Natural killer cell (primary cell): ENCODE results near the gene EEF1A2. TPM values are rescaled to one million over a fixed set of nuclear protein-coding genes. Genes with fewer than 3 reads are reported as not detected.

ENCODE experiments used
- ATAC-seq, 3 donors: fragments of 150-1000 bp in 2 of 3; fragments of 200-7000 bp in 1 of 3; cut with Tn5 transposase; 1 replicate in 1 of 3; 2 replicates in 2 of 3; pipeline ENCODE4 v1.10.0; 2021; ENCODE audit warnings: mild to moderate bottlenecking in 2 of 3, moderate library complexity in 2 of 3
- DNase-seq, 2 donors: peaks; one replicate each; pipeline versions ENCODE4 v3.0.0 to v3.0.0-alpha.2; 2013 to 2021; ENCODE audit warnings: mixed read lengths in 1 of 2
- H3K27ac ChIP-seq: one replicate; pipeline ENCODE4 v1.5.1; 2013; ENCODE audit warnings: mild to moderate bottlenecking, low read length
- H3K27me3 ChIP-seq: one replicate; pipeline ENCODE4 v1.6.1; 2013; ENCODE audit warnings: low read length; ENCODE audit not compliant: control insufficient read depth, insufficient read depth
- H3K36me3 ChIP-seq: one replicate; pipeline ENCODE4 v1.6.1; 2013; ENCODE audit warnings: low read length; ENCODE audit not compliant: control insufficient read depth, insufficient read depth
- H3K4me1 ChIP-seq: one replicate; pipeline ENCODE4 v1.6.1; 2013; ENCODE audit warnings: low read length; ENCODE audit not compliant: control insufficient read depth, insufficient read depth
- H3K4me3 ChIP-seq: one replicate; pipeline ENCODE4 v1.5.1; 2013; ENCODE audit warnings: low read length
- H3K9me3 ChIP-seq: one replicate; pipeline ENCODE4 v1.6.1; 2013; ENCODE audit warnings: low read length; ENCODE audit not compliant: control insufficient read depth, insufficient read depth
- H3K27ac Mint-ChIP-seq, 2 donors: one replicate each; pipeline ENCODE4 v1.8.0; 2022; ENCODE audit warnings: mild to moderate bottlenecking in 2 of 2, mixed read lengths in 2 of 2, moderate library complexity in 1 of 2
- H3K27me3 Mint-ChIP-seq, 2 donors: one replicate each; pipeline ENCODE4 v1.8.0; 2022; ENCODE audit warnings: low read depth in 2 of 2, mixed read lengths in 2 of 2
- H3K36me3 Mint-ChIP-seq: one replicate; pipeline ENCODE4 v1.8.0; 2022; ENCODE audit warnings: mixed read lengths
- H3K4me1 Mint-ChIP-seq, 2 donors: one replicate each; pipeline ENCODE4 v1.8.0; 2022; ENCODE audit warnings: mixed read lengths in 2 of 2
- H3K4me3 Mint-ChIP-seq: one replicate; pipeline ENCODE4 v1.8.0; 2022; ENCODE audit warnings: mild to moderate bottlenecking, moderate library complexity, mixed read lengths
- H3K9me3 Mint-ChIP-seq, 2 donors: one replicate each; pipeline ENCODE4 v1.8.0; 2022; ENCODE audit warnings: mixed read lengths in 2 of 2
- CTCF ChIP-seq: fragments of 200-600 bp; IDR thresholded peaks from one replicate; pipeline ENCODE4 v1.8.0; 2022; ENCODE audit warnings: antibody characterized with exemption
- WGBS: methylation state at CpG from one replicate; pipeline ENCODE4 v1.1.7; 2013; ENCODE audit warnings: missing lambda C conversion rate; ENCODE audit not compliant: insufficient coverage; 5-methylcytosine and 5-hydroxymethylcytosine counted together
- intact Hi-C: fragments of 100-400 bp; cut with micrococcal nuclease; formaldehyde crosslinking; loops from one replicate; pipeline ENCODE4 v1.14.2; 2022
- total RNA-seq, 4 donors: library from RNA; stranded (reverse); fragments of 120-200 nt in 1 of 4; gene quantifications; one replicate each; pipeline versions ENCODE4 v1.2.3 to v1.2.4, GENCODE V29; 2013 to 2022

The EEF1A2 gene
- total RNA-seq, 3 donors from 2014 or later (not counting 1 experiment from before 2014, with no cell fraction given) = 0.14 to 0.86 (median 0.35) TPM

- Mint-ChIP-seq H3K27me3 (peaks cover 17 to 19% of the 10 kb centered on the region in 2 donors), H3K4me3 (peak overlapping the region; percentile 13), H3K36me3 (no peaks in the 10 kb centered on the region), H3K27ac (no peak overlapping the region), H3K4me1 (peaks cover 0 to 6% of the 10 kb centered on the region in 2 donors), H3K9me3 (no peaks in the 10 kb centered on the region)
- H3K27ac ChIP-seq = no peak overlapping the region
- peaks cover 25% of the 10 kb centered on the region for H3K27me3 ChIP-seq
- intact Hi-C loops = no loop called here
- no peak overlapping the region for H3K4me3 ChIP-seq
- ATAC-seq (no peak), DNase-seq (no peak)
- WGBS = 82% methylated on average over 10 of the region's 10 CpGs
- H3K36me3 ChIP-seq = no peaks in the 10 kb centered on the region
- TF ChIP-seq CTCF = no peak
- H3K9me3 ChIP-seq = no peaks in the 10 kb centered on the region
- H3K4me1 ChIP-seq = no peaks in the 10 kb centered on the region
These were observed 28.5 kb downstream of the EEF1A2 start for GRCh38 chr20:63470410-63470809.

GRCh38 chr20:63469713-63470101 lies 29.2 kb downstream of the EEF1A2 start:
- no peak overlapping the region for H3K27ac ChIP-seq
- ATAC-seq (no peak), DNase-seq (no peak)
- Mint-ChIP-seq H3K4me3 (no peak overlapping the region), H3K9me3 (no peaks in the 10 kb centered on the region), H3K4me1 (peaks cover 0 to 6% of the 10 kb centered on the region in 2 donors), H3K27ac (no peak overlapping the region), H3K36me3 (no peaks in the 10 kb centered on the region), H3K27me3 (peaks cover 10 to 17% of the 10 kb centered on the region in 2 donors)
- H3K4me1 ChIP-seq = no peaks in the 10 kb centered on the region
- intact Hi-C loops = no loop called here
- no peaks in the 10 kb centered on the region for H3K36me3 ChIP-seq
- H3K4me3 ChIP-seq = no peak overlapping the region
- WGBS = 78% methylated on average over 13 of the region's 13 CpGs
- TF ChIP-seq CTCF = no peak
- peaks cover 23% of the 10 kb centered on the region for H3K27me3 ChIP-seq
- no peaks in the 10 kb centered on the region for H3K9me3 ChIP-seq

- H3K27me3 Mint-ChIP-seq = peaks cover 4 to 12% of the 10 kb centered on the region in 2 donors
- no peaks in the 10 kb centered on the region for H3K36me3 Mint-ChIP-seq
- H3K4me3 ChIP-seq = no peak overlapping the region
- no peak for DNase-seq
- 87% methylated on average over 22 of the region's 22 CpGs for WGBS
- TF ChIP-seq CTCF = no peak
- no peaks in the 10 kb centered on the region for H3K9me3 ChIP-seq
- peaks cover 0 to 3% of the 10 kb centered on the region in 2 donors for H3K4me1 Mint-ChIP-seq
- H3K9me3 Mint-ChIP-seq = no peaks in the 10 kb centered on the region
- H3K27ac ChIP-seq = no peak overlapping the region
- intact Hi-C loops = no loop called here
- H3K4me3 Mint-ChIP-seq = no peak overlapping the region
- H3K4me1 ChIP-seq = no peaks in the 10 kb centered on the region
- H3K36me3 ChIP-seq = no peaks in the 10 kb centered on the region
- H3K27me3 ChIP-seq = peaks cover 19% of the 10 kb centered on the region
- no peak overlapping the region for H3K27ac Mint-ChIP-seq
- no peak for ATAC-seq
These were observed 29.7 kb downstream of the EEF1A2 start for GRCh38 chr20:63469019-63469712.

DNA sequence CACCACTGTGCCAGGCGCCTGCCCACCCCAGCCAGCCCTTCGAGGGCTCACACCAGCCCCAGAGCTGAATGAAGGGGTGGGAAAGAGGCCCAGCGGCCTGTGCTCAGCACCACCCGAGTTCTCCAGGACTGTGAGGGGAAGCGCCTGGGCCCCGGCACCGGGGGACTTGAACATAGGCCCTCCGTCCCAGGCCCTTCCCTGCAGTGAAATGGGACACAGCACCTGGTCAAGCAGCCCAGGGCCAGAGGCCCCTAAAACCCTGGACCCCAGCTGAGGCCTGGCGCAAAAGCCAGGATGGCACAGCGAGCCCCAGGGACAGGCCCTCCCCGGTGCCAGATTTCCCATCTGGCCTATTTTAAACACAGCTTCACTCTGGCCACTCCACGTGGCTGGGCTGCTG lies 30.5 kb downstream of the EEF1A2 start:
- Histone ChIP-seq H3K4me1 (no peaks in the 10 kb centered on the region), H3K4me3 (no peak overlapping the region), H3K27me3 (peaks cover 17% of the 10 kb centered on the region), H3K27ac (no peak overlapping the region), H3K36me3 (no peaks in the 10 kb centered on the region), H3K9me3 (no peaks in the 10 kb centered on the region)
- H3K9me3 Mint-ChIP-seq = no peaks in the 10 kb centered on the region
- no peak overlapping the region for H3K4me3 Mint-ChIP-seq
- WGBS = 82% methylated on average over 12 of the region's 12 CpGs
- ATAC-seq (no peak), DNase-seq (no peak)
- intact Hi-C loops = no loop called here
- H3K36me3 Mint-ChIP-seq = no peaks in the 10 kb centered on the region
- H3K27me3 Mint-ChIP-seq = peaks cover 0 to 12% of the 10 kb centered on the region in 2 donors
- no peak for TF ChIP-seq CTCF
- no peak overlapping the region for H3K27ac Mint-ChIP-seq
- H3K4me1 Mint-ChIP-seq = no peaks in the 10 kb centered on the region
